ENCODE measurements around the gene ANKRD39.
"Not testable (repeated sequence)": the region's sequence is repeated elsewhere in the genome, so short reads cannot be mapped to it uniquely, and the experiment has no call there.

Gene ANKRD39

GRCh38 chr2:96870626-96871255 is 12.9 kb upstream of the ANKRD39 start:
- peak; percentile 48 for DNase-seq

GRCh38 chr2:96869822-96870625 is 12.2 kb upstream of the ANKRD39 start, which contains the start of gene SEMA4C:
Gene SEMA4C, minus strand, starts transcription at chr2:96870080. Its CDS starts 2,194 bp downstream, at chr2:96867886.
- peak; percentile 58 for DNase-seq

DNA sequence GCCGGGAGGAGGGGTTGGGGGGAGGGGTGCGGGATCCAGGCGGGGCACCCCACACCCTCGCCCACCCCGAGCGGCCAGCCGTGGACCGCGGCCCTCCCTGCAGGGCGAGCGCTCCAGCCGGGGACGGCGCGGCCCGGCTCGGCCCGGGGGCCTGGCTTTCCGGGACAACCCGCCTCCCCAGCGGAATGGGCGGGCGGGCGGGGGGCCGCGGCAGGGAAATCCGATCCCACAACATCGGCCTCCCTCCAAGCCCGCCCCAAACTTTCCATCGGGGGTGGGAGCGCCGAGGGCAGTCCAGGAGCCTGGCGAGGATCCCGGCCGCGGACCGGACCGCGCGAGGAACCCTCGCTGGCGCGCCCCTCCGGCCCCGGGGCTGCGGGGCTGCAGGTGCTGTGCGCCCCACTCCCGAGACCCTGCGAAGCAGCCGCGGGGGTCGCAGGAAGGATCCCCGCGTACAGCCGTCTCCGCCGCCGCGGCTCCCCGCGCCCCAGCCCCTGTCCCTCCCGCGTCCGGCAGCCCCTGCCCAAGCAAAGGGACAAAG is 11.5 kb upstream of the ANKRD39 start:
- DNase-seq: no peak

DNA sequence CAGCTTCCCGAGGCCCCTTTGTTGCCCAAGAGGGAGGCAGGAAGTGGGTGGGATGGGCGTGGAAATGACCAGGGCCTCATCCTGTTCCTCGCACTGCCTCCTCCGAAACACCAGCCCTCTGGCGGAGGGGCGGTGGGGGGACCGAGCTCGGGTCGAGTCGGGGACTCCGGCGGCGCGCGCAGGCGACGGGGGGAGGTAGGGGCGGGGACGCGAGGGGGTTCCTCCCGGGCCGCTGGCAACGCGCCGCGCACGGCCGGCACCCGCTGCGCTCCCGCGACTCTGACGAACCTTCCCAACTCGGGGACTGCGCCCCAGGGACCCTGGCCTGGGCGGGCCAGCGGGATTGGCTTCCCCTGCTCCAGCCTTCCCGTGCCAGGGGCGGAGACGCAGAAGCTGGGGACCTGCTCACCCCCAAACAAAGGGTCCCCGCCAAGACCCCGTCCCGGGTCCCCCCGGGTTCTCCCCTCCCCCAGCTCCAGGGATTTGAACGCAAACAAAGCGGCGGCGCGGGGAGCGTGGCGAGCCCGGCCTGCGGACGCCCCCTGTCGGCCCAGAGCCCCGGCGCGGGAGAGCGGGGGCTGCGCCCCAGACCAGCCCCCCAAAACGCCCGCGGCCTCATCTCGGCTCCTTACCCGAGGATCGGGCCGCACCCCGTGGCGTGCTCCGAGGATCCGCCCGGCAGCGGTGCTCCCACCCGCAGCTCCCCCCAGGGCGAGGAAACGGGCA is 10.9 kb upstream of the ANKRD39 start:
- peak; percentile 64 for DNase-seq

- peak; percentile 30 for DNase-seq
These were observed 10.1 kb upstream of the ANKRD39 start for GRCh38 chr2:96867756-96868554.

- no peak for DNase-seq
These were observed 9.4 kb upstream of the ANKRD39 start for GRCh38 chr2:96866986-96867755.

- DNase-seq: no peak
These were observed 8.8 kb upstream of the ANKRD39 start for GRCh38 chr2:96866586-96866985.

DNA sequence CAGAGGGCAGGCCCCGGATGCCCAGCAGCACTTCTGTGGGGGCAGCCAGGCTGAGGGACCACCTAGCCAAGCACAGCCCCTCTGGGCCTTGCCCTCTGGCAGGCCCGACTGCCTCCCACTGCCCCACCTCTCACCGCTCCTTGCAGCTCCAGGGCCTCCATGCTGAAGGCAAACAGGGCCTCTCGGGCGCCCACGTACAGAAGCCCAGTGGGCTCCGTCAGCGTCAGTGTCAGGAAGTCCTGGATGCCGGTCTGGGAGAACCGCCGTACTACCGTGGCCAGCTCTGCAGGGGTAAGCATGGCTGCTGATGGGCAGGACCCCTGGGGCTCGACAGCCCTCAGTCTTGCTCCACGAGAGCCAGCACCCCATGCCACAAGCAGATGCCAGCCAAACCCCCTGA is 8.3 kb upstream of the ANKRD39 start:
- no peak for DNase-seq

DNA sequence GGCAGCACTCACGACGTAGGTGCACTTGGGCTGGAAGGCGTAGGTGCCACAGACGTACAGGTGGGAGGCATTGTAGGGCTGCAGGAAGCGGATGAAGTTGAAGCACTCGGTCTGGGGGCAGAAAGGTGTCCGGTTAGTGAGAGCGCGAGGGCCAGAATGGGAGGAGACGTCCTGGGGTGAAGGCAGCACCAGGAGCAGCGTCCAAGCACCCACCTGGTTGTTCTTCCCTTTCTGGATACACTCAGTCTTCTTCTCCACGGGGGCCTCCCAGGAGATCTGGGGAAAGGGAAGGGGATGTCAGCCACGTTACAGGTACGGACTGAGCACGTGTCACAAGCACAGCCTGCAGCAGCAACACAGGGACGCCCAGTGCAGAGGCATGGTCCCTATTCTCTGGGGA is 7.8 kb upstream of the ANKRD39 start:
- no peak for DNase-seq

- no peak for DNase-seq
These were observed 6.7 kb upstream of the ANKRD39 start for GRCh38 chr2:96864343-96865091.

GRCh38 chr2:96863575-96864342 is 5.9 kb upstream of the ANKRD39 start:
- no peak for DNase-seq

DNA sequence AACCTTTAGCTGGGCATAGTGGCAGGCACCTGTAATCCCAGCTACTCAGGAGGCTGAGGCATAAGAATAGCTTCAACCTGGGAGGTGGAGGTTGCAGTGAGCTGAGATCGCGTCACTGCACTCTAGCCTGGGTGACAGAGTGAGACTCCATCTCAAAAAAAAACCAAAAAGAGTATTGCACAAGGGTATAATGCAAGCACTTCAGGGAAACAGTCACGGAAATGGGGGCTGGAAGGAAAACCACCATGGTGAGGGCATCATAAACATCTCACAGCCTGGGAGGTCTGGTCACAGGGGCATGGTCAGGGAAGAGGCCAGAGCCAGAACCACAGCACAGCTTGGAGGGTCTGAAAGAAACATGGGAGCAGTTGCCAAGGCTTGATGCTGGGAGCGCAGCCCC is 5.2 kb upstream of the ANKRD39 start:
- not testable (repeated sequence) for DNase-seq

- DNase-seq: no peak
These were observed 3.3 kb upstream of the ANKRD39 start for GRCh38 chr2:96861074-96861473.

DNA sequence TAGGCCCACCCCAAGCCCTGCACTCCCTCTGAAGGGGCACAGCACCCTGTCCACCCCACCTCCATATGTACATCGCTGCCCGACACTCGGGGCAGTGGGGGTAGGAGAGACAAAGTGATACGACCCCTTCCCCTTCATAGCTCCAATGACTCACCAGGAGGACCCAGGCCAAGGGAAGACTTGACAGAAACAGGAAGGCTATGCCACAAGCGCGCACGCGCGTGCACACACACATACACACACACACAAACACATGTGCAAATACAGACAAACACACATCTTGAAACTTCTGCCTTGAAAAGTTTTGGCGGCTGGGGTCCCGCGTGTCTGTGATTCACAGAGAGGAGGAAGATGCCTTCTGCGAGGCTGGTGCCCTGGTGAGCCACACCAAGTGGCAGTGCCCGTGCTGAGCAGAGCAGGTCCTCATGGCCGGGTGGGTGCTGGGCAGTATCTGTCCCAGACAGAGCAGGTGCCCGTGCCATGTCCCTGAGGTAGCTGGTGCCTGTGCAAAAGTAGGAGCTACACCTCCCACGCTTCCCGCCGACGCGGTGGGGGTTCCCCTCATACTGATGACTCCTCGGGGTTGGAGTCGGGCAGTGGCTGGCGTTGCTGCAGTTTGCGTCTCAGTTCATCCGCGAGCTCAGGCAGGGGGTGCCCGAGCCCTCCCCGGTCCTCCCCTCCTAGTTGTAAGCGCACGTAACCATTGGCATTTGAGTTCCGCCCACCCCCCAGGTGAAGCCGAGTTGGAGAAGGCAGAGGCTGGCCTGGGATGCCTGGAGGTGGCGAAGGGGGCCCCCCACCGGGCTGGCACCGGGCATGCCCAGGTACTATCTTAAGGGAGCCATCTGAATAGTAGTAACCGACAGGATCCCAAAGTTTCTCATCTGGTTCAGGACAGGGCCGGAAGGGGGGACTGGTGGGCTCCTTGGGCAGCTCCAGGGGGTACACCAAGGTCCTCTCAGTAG is 2.5 kb upstream of the ANKRD39 start:
- DNase-seq: peak; percentile 52

DNA sequence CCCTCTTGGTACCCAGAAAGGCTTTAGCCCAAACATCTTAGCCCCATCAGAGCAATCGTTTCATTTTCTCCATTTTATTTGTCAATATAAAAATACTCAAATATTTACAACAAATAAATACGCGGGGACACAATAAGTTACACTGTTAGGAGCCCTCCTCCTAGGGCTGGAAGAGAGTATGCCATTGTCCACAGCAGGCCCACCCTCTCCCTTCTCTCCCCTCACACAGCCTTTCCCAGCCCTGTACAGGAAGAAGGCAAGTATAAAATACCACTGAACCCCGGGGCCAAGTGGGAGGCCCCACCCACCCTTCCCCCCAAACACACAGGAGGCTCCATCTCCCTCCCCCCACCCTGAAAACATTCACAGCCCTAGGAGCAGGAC is 1.9 kb upstream of the ANKRD39 start:
- no peak for DNase-seq

DNA sequence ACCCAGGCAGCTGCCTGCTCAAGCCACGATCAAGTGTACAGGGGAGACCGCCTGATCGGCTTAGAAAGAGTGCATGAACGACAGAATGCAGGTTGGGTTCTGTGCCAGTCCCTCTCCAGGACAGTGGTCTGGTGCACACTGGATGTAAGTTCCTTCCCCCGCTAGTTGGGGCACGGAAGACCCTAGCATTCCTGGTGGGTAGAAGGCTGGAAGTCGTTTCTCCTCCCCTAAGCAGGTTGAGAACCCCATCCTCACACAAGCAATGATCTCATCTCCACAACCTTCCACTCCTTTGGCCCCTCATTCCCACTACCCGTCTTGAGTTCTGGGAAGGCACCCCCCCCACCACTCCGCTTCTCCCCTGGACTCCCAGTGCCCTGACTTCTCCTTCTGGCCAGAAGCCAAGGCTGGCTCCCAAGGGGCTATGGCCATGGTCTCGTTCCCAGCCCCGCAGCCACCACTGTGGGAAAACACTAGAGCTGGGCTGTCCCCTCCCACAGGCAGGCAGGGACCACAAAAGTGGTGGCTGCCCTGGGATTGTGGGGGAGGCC is 1.4 kb upstream of the ANKRD39 start:
- no peak for DNase-seq

GRCh38 chr2:96856776-96857666 is 795 bp downstream of the ANKRD39 start:
- DNase-seq: no peak

DNA sequence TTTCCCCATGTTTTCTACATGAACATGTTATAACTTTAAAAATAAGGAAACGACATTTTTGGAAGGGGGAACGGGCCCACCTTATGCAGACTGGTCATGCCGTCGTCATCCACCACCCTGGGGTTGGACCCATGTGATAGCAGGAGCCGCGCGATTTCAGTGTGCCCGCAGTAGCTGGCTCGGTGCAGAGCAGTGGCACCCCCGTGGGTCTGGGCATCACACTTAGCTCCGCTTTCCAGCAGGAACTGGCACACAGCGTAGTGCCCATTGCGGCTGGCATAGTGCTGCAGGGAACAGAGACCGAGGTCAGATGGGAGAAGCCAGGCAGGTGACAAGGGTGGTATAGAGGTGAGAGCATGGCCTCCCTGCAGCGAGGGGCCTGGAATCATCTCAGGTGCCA is 4.5 kb downstream of the ANKRD39 start:
- DNase-seq: no peak

Data from activated naive CD4-positive, alpha-beta T cell treated with anti-CD3 and anti-CD28 coated beads, Interleukin-2, amount 50 U/mL, for 16 hours (primary cell).